ENCODE results near the gene ABHD18.
"Not testable (repeated sequence)": the region's sequence is repeated elsewhere in the genome, so short reads cannot be mapped to it uniquely, and the experiment has no call there.

ABHD18 gene

GRCh38 chr4:127965062-127965802, at the start of gene ABHD18, which contains the start of gene MFSD8:
TSS of gene ABHD18 (plus strand) at chr4:127965406. CDS start at chr4:127982956, 17,550 bp downstream.
TSS of gene MFSD8 (minus strand) at chr4:127965173. CDS start at chr4:127965133, 40 bp downstream.
- H3K79me2 ChIP-seq (ENCODE audit: control insufficient read depth, insufficient read depth, low read length, unreplicated experiment) = peaks cover 46% of the 10 kb centered on the region
- H3K27me3 ChIP-seq (ENCODE audit: insufficient read depth, low read length) = no peaks in the 10 kb centered on the region
- peak within 1 kb of the TSS; percentile 53 for H3K27ac ChIP-seq (ENCODE audit: low read depth, low read length)
- peak within 1 kb of the TSS; percentile 89 for H3K4me3 ChIP-seq (ENCODE audit: low read depth, low read length)
- H2AFZ ChIP-seq (ENCODE audit: low read length, unreplicated experiment) = peak within 1 kb of the TSS; percentile 90
- H3K36me3 ChIP-seq (ENCODE audit: insufficient read depth, low read length) = no peaks in the 10 kb centered on the region
- H3K4me1 ChIP-seq (ENCODE audit: control insufficient read depth, insufficient read depth, low read length, unreplicated experiment) = no peaks in the 10 kb centered on the region

- Histone ChIP-seq H3K4me1 (ENCODE audit: control insufficient read depth, insufficient read depth, low read length, unreplicated experiment) (no peaks in the 10 kb centered on the region), H3K79me2 (ENCODE audit: control insufficient read depth, insufficient read depth, low read length, unreplicated experiment) (no peaks in the 10 kb centered on the region), H2AFZ (ENCODE audit: low read length, unreplicated experiment) (no peak overlapping the region), H3K27me3 (ENCODE audit: insufficient read depth, low read length) (no peaks in the 10 kb centered on the region), H3K27ac (ENCODE audit: low read depth, low read length) (no peak overlapping the region), H3K36me3 (ENCODE audit: insufficient read depth, low read length) (peaks cover 6% of the 10 kb centered on the region; the same call in 1 of the 2 replicates), H3K4me3 (ENCODE audit: low read depth, low read length) (no peak overlapping the region)
Observed at GRCh38 chr4:127916512-127916911, 48.7 kb upstream of the ABHD18 start.

- Histone ChIP-seq H3K4me3 (ENCODE audit: low read depth, low read length) (no peak overlapping the region), H3K4me1 (ENCODE audit: control insufficient read depth, insufficient read depth, low read length, unreplicated experiment) (no peaks in the 10 kb centered on the region), H3K79me2 (ENCODE audit: control insufficient read depth, insufficient read depth, low read length, unreplicated experiment) (no peaks in the 10 kb centered on the region), H2AFZ (ENCODE audit: low read length, unreplicated experiment) (no peak overlapping the region), H3K27me3 (ENCODE audit: insufficient read depth, low read length) (no peaks in the 10 kb centered on the region), H3K27ac (ENCODE audit: low read depth, low read length) (no peak overlapping the region), H3K36me3 (ENCODE audit: insufficient read depth, low read length) (peaks cover 9% of the 10 kb centered on the region; the same call in 1 of the 2 replicates)
Observed at GRCh38 chr4:127917151-127917550, 48.1 kb upstream of the ABHD18 start.

- no peaks in the 10 kb centered on the region for H3K79me2 ChIP-seq (ENCODE audit: control insufficient read depth, insufficient read depth, low read length, unreplicated experiment)
- no peaks in the 10 kb centered on the region for H3K4me1 ChIP-seq (ENCODE audit: control insufficient read depth, insufficient read depth, low read length, unreplicated experiment)
- H3K27me3 ChIP-seq (ENCODE audit: insufficient read depth, low read length) = no peaks in the 10 kb centered on the region
- no peak overlapping the region for H3K4me3 ChIP-seq (ENCODE audit: low read depth, low read length)
- no peak overlapping the region for H2AFZ ChIP-seq (ENCODE audit: low read length, unreplicated experiment)
- H3K36me3 ChIP-seq (ENCODE audit: insufficient read depth, low read length) = peaks cover 9% of the 10 kb centered on the region; the same call in 1 of the 2 replicates
- no peak overlapping the region for H3K27ac ChIP-seq (ENCODE audit: low read depth, low read length)
Observed at GRCh38 chr4:127920521-127920920, 44.7 kb upstream of the ABHD18 start.

- H3K27ac ChIP-seq (ENCODE audit: low read depth, low read length) = no peak overlapping the region
- H3K4me1 ChIP-seq (ENCODE audit: control insufficient read depth, insufficient read depth, low read length, unreplicated experiment) = no peaks in the 10 kb centered on the region
- H3K27me3 ChIP-seq (ENCODE audit: insufficient read depth, low read length) = no peaks in the 10 kb centered on the region
- H3K79me2 ChIP-seq (ENCODE audit: control insufficient read depth, insufficient read depth, low read length, unreplicated experiment) = no peaks in the 10 kb centered on the region
- no peak overlapping the region for H2AFZ ChIP-seq (ENCODE audit: low read length, unreplicated experiment)
- H3K4me3 ChIP-seq (ENCODE audit: low read depth, low read length) = no peak overlapping the region
- peaks cover 12% of the 10 kb centered on the region; the same call in 1 of the 2 replicates for H3K36me3 ChIP-seq (ENCODE audit: insufficient read depth, low read length)
Observed at GRCh38 chr4:127922226-127922625, 43.0 kb upstream of the ABHD18 start.

- H3K79me2 ChIP-seq (ENCODE audit: control insufficient read depth, insufficient read depth, low read length, unreplicated experiment); H3K4me3 ChIP-seq (ENCODE audit: low read depth, low read length); H3K4me1 ChIP-seq (ENCODE audit: control insufficient read depth, insufficient read depth, low read length, unreplicated experiment); H2AFZ ChIP-seq (ENCODE audit: low read length, unreplicated experiment); H3K27ac ChIP-seq (ENCODE audit: low read depth, low read length); H3K27me3 ChIP-seq (ENCODE audit: insufficient read depth, low read length): not testable (repeated sequence)
- peaks cover 12% of the 10 kb centered on the region; the same call in 1 of the 2 replicates for H3K36me3 ChIP-seq (ENCODE audit: insufficient read depth, low read length)
Observed at GRCh38 chr4:127925720-127926119, 39.5 kb upstream of the ABHD18 start.

- Histone ChIP-seq H3K27ac (ENCODE audit: low read depth, low read length) (no peak overlapping the region), H3K27me3 (ENCODE audit: insufficient read depth, low read length) (no peaks in the 10 kb centered on the region), H2AFZ (ENCODE audit: low read length, unreplicated experiment) (no peak overlapping the region), H3K4me1 (ENCODE audit: control insufficient read depth, insufficient read depth, low read length, unreplicated experiment) (no peaks in the 10 kb centered on the region), H3K36me3 (ENCODE audit: insufficient read depth, low read length) (0 out of 2 replicates have a peak, but pooled peaks cover 3% of the 10 kb centered on the region), H3K79me2 (ENCODE audit: control insufficient read depth, insufficient read depth, low read length, unreplicated experiment) (no peaks in the 10 kb centered on the region), H3K4me3 (ENCODE audit: low read depth, low read length) (no peak overlapping the region)
Observed at GRCh38 chr4:127930175-127930574, 35.0 kb upstream of the ABHD18 start.

- H3K27ac ChIP-seq (ENCODE audit: low read depth, low read length); H3K27me3 ChIP-seq (ENCODE audit: insufficient read depth, low read length); H3K36me3 ChIP-seq (ENCODE audit: insufficient read depth, low read length): not testable (repeated sequence)
Observed at GRCh38 chr4:127931836-127932235, 33.4 kb upstream of the ABHD18 start.

GRCh38 chr4:127936974-127937373, 28.2 kb upstream of the ABHD18 start:
- H2AFZ ChIP-seq (ENCODE audit: low read length, unreplicated experiment) = no peak overlapping the region
- H3K4me1 ChIP-seq (ENCODE audit: control insufficient read depth, insufficient read depth, low read length, unreplicated experiment) = peaks cover 11% of the 10 kb centered on the region
- peak overlapping the region; percentile 42 for H3K27ac ChIP-seq (ENCODE audit: low read depth, low read length)
- no peaks in the 10 kb centered on the region for H3K27me3 ChIP-seq (ENCODE audit: insufficient read depth, low read length)
- no peaks in the 10 kb centered on the region for H3K79me2 ChIP-seq (ENCODE audit: control insufficient read depth, insufficient read depth, low read length, unreplicated experiment)
- H3K36me3 ChIP-seq (ENCODE audit: insufficient read depth, low read length) = 0 out of 2 replicates have a peak, but pooled peaks cover 3% of the 10 kb centered on the region
- no peak overlapping the region for H3K4me3 ChIP-seq (ENCODE audit: low read depth, low read length)

More at GRCh38 chr4:127931836-127932235, 33.4 kb upstream of the ABHD18 start:
- not testable (repeated sequence) for H2AFZ ChIP-seq (ENCODE audit: low read length, unreplicated experiment); H3K4me1 ChIP-seq (ENCODE audit: control insufficient read depth, insufficient read depth, low read length, unreplicated experiment); H3K79me2 ChIP-seq (ENCODE audit: control insufficient read depth, insufficient read depth, low read length, unreplicated experiment); H3K4me3 ChIP-seq (ENCODE audit: low read depth, low read length)

- no peak overlapping the region for H2AFZ ChIP-seq (ENCODE audit: low read length, unreplicated experiment)
- peaks cover 6% of the 10 kb centered on the region for H3K79me2 ChIP-seq (ENCODE audit: control insufficient read depth, insufficient read depth, low read length, unreplicated experiment)
- H3K27me3 ChIP-seq (ENCODE audit: insufficient read depth, low read length) = no peaks in the 10 kb centered on the region
- no peak overlapping the region for H3K4me3 ChIP-seq (ENCODE audit: low read depth, low read length)
- H3K4me1 ChIP-seq (ENCODE audit: control insufficient read depth, insufficient read depth, low read length, unreplicated experiment) = no peaks in the 10 kb centered on the region
- no peak overlapping the region for H3K27ac ChIP-seq (ENCODE audit: low read depth, low read length)
- H3K36me3 ChIP-seq (ENCODE audit: insufficient read depth, low read length) = 0 out of 2 replicates have a peak, but pooled peaks cover 6% of the 10 kb centered on the region
Observed at GRCh38 chr4:127957105-127957504, 8.1 kb upstream of the ABHD18 start.

- Histone ChIP-seq H3K4me3 (ENCODE audit: low read depth, low read length) (no peak overlapping the region), H3K27ac (ENCODE audit: low read depth, low read length) (no peak overlapping the region), H3K4me1 (ENCODE audit: control insufficient read depth, insufficient read depth, low read length, unreplicated experiment) (no peaks in the 10 kb centered on the region), H3K79me2 (ENCODE audit: control insufficient read depth, insufficient read depth, low read length, unreplicated experiment) (peaks cover 16% of the 10 kb centered on the region), H2AFZ (ENCODE audit: low read length, unreplicated experiment) (no peak overlapping the region), H3K36me3 (ENCODE audit: insufficient read depth, low read length) (no peaks in the 10 kb centered on the region), H3K27me3 (ENCODE audit: insufficient read depth, low read length) (no peaks in the 10 kb centered on the region)
Observed at GRCh38 chr4:127959794-127960193, 5.4 kb upstream of the ABHD18 start.

Measured in ACC112 (cell line).